GM23338 (cell line): Measurements from ENCODE around the gene NCDN. TPM values are rescaled to one million over a fixed set of nuclear protein-coding genes. Genes with fewer than 3 reads are reported as not detected.

Experiments
- ATAC-seq: fragments of 200-7000 bp; cut with Tn5 transposase; 3 replicates; pipeline ENCODE4 v1.9.1; 2020
- DNase-seq: peaks from one replicate; pipeline ENCODE4 v3.0.0-alpha.2; 2015; ENCODE audit warnings: low spot score
- H2AFZ ChIP-seq: fragments of 200-600 bp; sonication (generic); 2 replicates; pipeline ENCODE4 v1.8.0; 2016; ENCODE audit warnings: antibody characterized with exemption, mild to moderate bottlenecking, moderate library complexity
- H3F3A ChIP-seq: fragments of 200-600 bp; sonication (generic); replicated peaks from 2 replicates; pipeline ENCODE4 v1.8.0; 2017; ENCODE audit warnings: antibody characterized with exemption, mixed run types, low read depth
- H3K27ac ChIP-seq: fragments of 200-600 bp; sonication (generic); 2 replicates; pipeline ENCODE4 v1.6.1; 2016; ENCODE audit warnings: low read depth
- H3K27me3 ChIP-seq: fragments of 200-600 bp; sonication (generic); 2 replicates; pipeline ENCODE4 v1.8.0; 2016; ENCODE audit warnings: mild to moderate bottlenecking, mixed run types, moderate library complexity; ENCODE audit not compliant: insufficient read depth
- H3K36me3 ChIP-seq: fragments of 200-600 bp; sonication (generic); 2 replicates; pipeline ENCODE4 v1.8.0; 2016; ENCODE audit warnings: mild to moderate bottlenecking; ENCODE audit not compliant: insufficient read depth
- H3K4me1 ChIP-seq: fragments of 200-600 bp; sonication (generic); 2 replicates; pipeline ENCODE4 v1.8.0; 2016; ENCODE audit warnings: mild to moderate bottlenecking, moderate library complexity; ENCODE audit not compliant: insufficient read depth
- H3K4me2 ChIP-seq: fragments of 200-600 bp; sonication (generic); 2 replicates; pipeline ENCODE4 v1.7.1; 2017; ENCODE audit warnings: mixed run types
- H3K4me3 ChIP-seq: fragments of 200-600 bp; sonication (generic); 2 replicates; pipeline ENCODE4 v1.6.1; 2016; ENCODE audit warnings: mixed run types
- H3K79me2 ChIP-seq: fragments of 200-600 bp; sonication (generic); replicated peaks from 2 replicates; pipeline ENCODE4 v1.8.0; 2017; ENCODE audit warnings: mild to moderate bottlenecking; ENCODE audit not compliant: insufficient read depth
- H3K9me2 ChIP-seq: fragments of 200-600 bp; sonication (generic); 2 replicates; pipeline ENCODE4 v1.8.0; 2017; ENCODE audit not compliant: insufficient read depth
- H4K20me1 ChIP-seq: fragments of 200-600 bp; sonication (generic); replicated peaks from 2 replicates; pipeline ENCODE4 v1.8.0; 2017; ENCODE audit warnings: mild to moderate bottlenecking; ENCODE audit not compliant: insufficient read depth
- H3K27ac Mint-ChIP-seq: 2 replicates; pipeline ENCODE4 v1.8.0; 2020; ENCODE audit warnings: inconsistent platforms, mild to moderate bottlenecking, moderate library complexity, mixed read lengths
- H3K27me3 Mint-ChIP-seq: 3 replicates; pipeline ENCODE4 v1.8.0; 2022; ENCODE audit warnings: low read depth, mild to moderate bottlenecking, moderate library complexity, mixed read lengths, inconsistent platforms; ENCODE audit not compliant: insufficient read depth, poor library complexity
- H3K36me3 Mint-ChIP-seq: 3 replicates; pipeline ENCODE4 v1.8.0; 2021; ENCODE audit warnings: low read depth, mild to moderate bottlenecking, inconsistent platforms, moderate library complexity, mixed read lengths
- H3K4me1 Mint-ChIP-seq: 3 replicates; pipeline ENCODE4 v1.8.0; 2020; ENCODE audit warnings: mild to moderate bottlenecking, inconsistent platforms, mixed read lengths
- H3K4me3 Mint-ChIP-seq: 3 replicates; pipeline ENCODE4 v1.8.0; 2021; ENCODE audit warnings: moderate library complexity, mild to moderate bottlenecking, inconsistent platforms, mixed read lengths
- H3K9me3 Mint-ChIP-seq: 3 replicates; pipeline ENCODE4 v1.8.0; 2020; ENCODE audit warnings: moderate library complexity, mild to moderate bottlenecking, inconsistent platforms, mixed read lengths
- CREB1 ChIP-seq: fragments of 250-450 bp; sonication (Bioruptor Pico); IDR thresholded peaks from 2 replicates; pipeline ENCODE4 v1.5.0; 2020; ENCODE audit warnings: low read depth, mild to moderate bottlenecking, moderate library complexity
- ETS1 ChIP-seq: IDR thresholded peaks from 2 replicates; pipeline ENCODE4 v1.6.1; 2016; ENCODE audit warnings: antibody characterized with exemption
- EZH2 ChIP-seq: fragments of 200-600 bp; sonication (generic); IDR thresholded peaks from one replicate; pipeline ENCODE4 v1.8.0; 2017; ENCODE audit warnings: antibody characterized with exemption, mild to moderate bottlenecking, low read depth; ENCODE audit not compliant: unreplicated experiment
- EZH2phosphoT487 ChIP-seq: fragments of 200-600 bp; sonication (generic); IDR thresholded peaks from one replicate; pipeline ENCODE4 v1.8.1; 2018; ENCODE audit warnings: antibody characterized with exemption; ENCODE audit not compliant: unreplicated experiment
- JUNB ChIP-seq: IDR thresholded peaks from one replicate; pipeline ENCODE4 v1.6.1; 2016; ENCODE audit warnings: antibody characterized with exemption; ENCODE audit not compliant: unreplicated experiment
- NANOG ChIP-seq: IDR thresholded peaks from 2 replicates; pipeline ENCODE4 v1.6.1; 2016; ENCODE audit warnings: antibody characterized with exemption, borderline replicate concordance
- REST ChIP-seq: IDR thresholded peaks from one replicate; pipeline ENCODE4 v1.6.1; 2018; ENCODE audit warnings: antibody characterized with exemption; ENCODE audit not compliant: unreplicated experiment
- ZNF114 ChIP-seq: fragments of 250-450 bp; sonication (Bioruptor Pico); IDR thresholded peaks from 2 replicates; pipeline ENCODE4 v1.5.0; 2020; ENCODE audit warnings: mild to moderate bottlenecking, moderate library complexity
- ZNF331 ChIP-seq: fragments of 250-450 bp; sonication (Bioruptor Pico); IDR thresholded peaks from 2 replicates; pipeline ENCODE4 v1.5.0; 2020; ENCODE audit warnings: low read depth, mild to moderate bottlenecking, moderate library complexity
- ZNF462 ChIP-seq: fragments of 250-450 bp; sonication (Bioruptor Pico); IDR thresholded peaks from 2 replicates; pipeline ENCODE4 v1.5.0; 2020; ENCODE audit warnings: mild to moderate bottlenecking, moderate library complexity
- polyA plus RNA-seq: library from polyadenylated mRNA; unstranded; fragments of >200 nt; fragmentation: Nextera tagmentation; extraction: Ambion mirVana; gene quantifications from 2 replicates; pipeline ENCODE4 v1.2.1, GENCODE V29; 2016
- total RNA-seq: library from RNA; depleted of rRNA; stranded (reverse); fragments of >200 nt; shearing (Covaris generic); gene quantifications from 2 replicates; pipeline ENCODE4 v1.2.3, GENCODE V29; 2014

NCDN gene
- total and polyA plus RNA-seq, 2 experiments from 2014 or later: 13.2 to 44.2 TPM

DNA sequence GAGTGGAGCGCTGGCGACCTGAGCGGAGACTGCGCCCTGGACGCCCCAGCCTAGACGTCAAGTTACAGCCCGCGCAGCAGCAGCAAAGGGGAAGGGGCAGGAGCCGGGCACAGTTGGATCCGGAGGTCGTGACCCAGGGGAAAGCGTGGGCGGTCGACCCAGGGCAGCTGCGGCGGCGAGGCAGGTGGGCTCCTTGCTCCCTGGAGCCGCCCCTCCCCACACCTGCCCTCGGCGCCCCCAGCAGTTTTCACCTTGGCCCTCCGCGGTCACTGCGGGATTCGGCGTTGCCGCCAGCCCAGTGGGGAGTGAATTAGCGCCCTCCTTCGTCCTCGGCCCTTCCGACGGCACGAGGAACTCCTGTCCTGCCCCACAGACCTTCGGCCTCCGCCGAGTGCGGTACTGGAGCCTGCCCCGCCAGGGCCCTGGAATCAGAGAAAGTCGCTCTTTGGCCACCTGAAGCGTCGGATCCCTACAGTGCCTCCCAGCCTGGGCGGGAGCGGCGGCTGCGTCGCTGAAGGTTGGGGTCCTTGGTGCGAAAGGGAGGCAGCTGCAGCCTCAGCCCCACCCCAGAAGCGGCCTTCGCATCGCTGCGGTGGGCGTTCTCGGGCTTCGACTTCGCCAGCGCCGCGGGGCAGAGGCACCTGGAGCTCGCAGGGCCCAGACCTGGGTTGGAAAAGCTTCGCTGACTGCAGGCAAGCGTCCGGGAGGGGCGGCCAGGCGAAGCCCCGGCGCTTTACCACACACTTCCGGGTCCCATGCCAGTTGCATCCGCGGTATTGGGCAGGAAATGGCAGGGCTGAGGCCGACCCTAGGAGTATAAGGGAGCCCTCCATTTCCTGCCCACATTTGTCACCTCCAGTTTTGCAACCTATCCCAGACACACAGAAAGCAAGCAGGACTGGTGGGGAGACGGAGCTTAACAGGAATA, 19.7 kb downstream of the NCDN start:
- Mint-ChIP-seq H3K4me1 (peaks cover 32% of the 10 kb centered on the region), H3K27ac (no peak overlapping the region), H3K9me3 (no peaks in the 10 kb centered on the region), H3K36me3 (no peaks in the 10 kb centered on the region; the same call in 2 of the 3 replicates), H3K27me3 (peaks cover 75% of the 10 kb centered on the region), H3K4me3 (peak overlapping the region; percentile 67)
- Histone ChIP-seq H3K27ac (no peak overlapping the region), H3K4me2 (peak overlapping the region; percentile 99), H3K4me3 (peak overlapping the region; percentile 84), H3K36me3 (no peaks in the 10 kb centered on the region; the same call in 1 of the 2 replicates), H3K27me3 (peaks cover 78% of the 10 kb centered on the region), H3K9me2 (no peaks in the 10 kb centered on the region), H3F3A (peaks cover 26% of the 10 kb centered on the region), H3K79me2 (no peaks in the 10 kb centered on the region), H3K4me1 (peaks cover 38% of the 10 kb centered on the region), H4K20me1 (0 out of 2 replicates have a peak, but pooled peaks cover 2% of the 10 kb centered on the region), H2AFZ (peak overlapping the region; percentile 98)
- TF ChIP-seq ZNF114 (no peak), EZH2phosphoT487 (peak; percentile 65), EZH2 (peak; percentile 88)
- peak; percentile 79 for DNase-seq
- ATAC-seq: peak; percentile 31

GRCh38 chr1:35580949-35581388, 23.4 kb downstream of the NCDN start:
- Histone ChIP-seq H3K36me3 (no peaks in the 10 kb centered on the region), H2AFZ (no peak overlapping the region), H3F3A (peaks cover 11% of the 10 kb centered on the region), H3K9me2 (no peaks in the 10 kb centered on the region), H3K4me3 (no peak overlapping the region), H3K4me2 (no peak overlapping the region), H3K79me2 (no peaks in the 10 kb centered on the region), H3K27me3 (peaks cover 42% of the 10 kb centered on the region), H3K27ac (no peak overlapping the region), H3K4me1 (peaks cover 17% of the 10 kb centered on the region), H4K20me1 (0 out of 2 replicates have a peak, but pooled peaks cover 2% of the 10 kb centered on the region)
- H3K4me1 Mint-ChIP-seq: peaks cover 15% of the 10 kb centered on the region
- no peaks in the 10 kb centered on the region for H3K9me3 Mint-ChIP-seq
- no peak overlapping the region for H3K27ac Mint-ChIP-seq
- no peak for ATAC-seq
- no peak for DNase-seq
- H3K27me3 Mint-ChIP-seq: peaks cover 40% of the 10 kb centered on the region
- no peak overlapping the region for H3K4me3 Mint-ChIP-seq
- no peaks in the 10 kb centered on the region for H3K36me3 Mint-ChIP-seq
- TF ChIP-seq NANOG (no peak), ZNF462 (CRISPR knock-in tag) (no peak), EZH2 (no peak), ZNF331 (CRISPR knock-in tag) (no peak), CREB1 (CRISPR knock-in tag) (no peak), REST (no peak), ETS1 (no peak), JUNB (no peak)
